ENCODE results near the gene RNF26.

Gene RNF26

GRCh38 chr11:119368121-119369034, 34.1 kb downstream of the RNF26 start:
- in situ Hi-C loops (cut with HindIII; ENCODE audit: low sequenced_read_pairs) = loop anchor here (10.0 to 25.0 kb wide), 2 partner anchors 56 to 244 kb away; partner anchors contain the start of gene THY1

GRCh38 chr11:119369132-119369925, 35.0 kb downstream of the RNF26 start:
- in situ Hi-C loops (cut with HindIII; ENCODE audit: low sequenced_read_pairs) = loop anchor here (10.0 to 25.0 kb wide), 2 partner anchors 55 to 243 kb away; partner anchors contain the start of gene THY1

GRCh38 chr11:119370486-119371046, 36.2 kb downstream of the RNF26 start:
- in situ Hi-C loops (cut with HindIII; ENCODE audit: low sequenced_read_pairs) = loop anchor here (25.0 kb wide), 1 partner anchor 242 kb away; no protein-coding TSS in a partner anchor

- in situ Hi-C loops (cut with HindIII; ENCODE audit: low sequenced_read_pairs) = loop anchor here (25.0 kb wide), 1 partner anchor 241 kb away; no protein-coding TSS in a partner anchor
Observed at GRCh38 chr11:119371067-119371601, 36.8 kb downstream of the RNF26 start.

- in situ Hi-C loops (cut with HindIII; ENCODE audit: low sequenced_read_pairs) = loop anchor here (25.0 kb wide), 1 partner anchor 241 kb away; no protein-coding TSS in a partner anchor
Observed at GRCh38 chr11:119371778-119372182, 37.5 kb downstream of the RNF26 start.

GRCh38 chr11:119372260-119373058, 38.1 kb downstream of the RNF26 start:
- in situ Hi-C loops (cut with HindIII; ENCODE audit: low sequenced_read_pairs) = loop anchor here (25.0 kb wide), 1 partner anchor 240 kb away; no protein-coding TSS in a partner anchor

GRCh38 chr11:119373059-119373920, 39.0 kb downstream of the RNF26 start:
- in situ Hi-C loops (cut with HindIII; ENCODE audit: low sequenced_read_pairs) = loop anchor here (25.0 kb wide), 1 partner anchor 239 kb away; no protein-coding TSS in a partner anchor

GRCh38 chr11:119373921-119374631, 39.7 kb downstream of the RNF26 start:
- in situ Hi-C loops (cut with HindIII; ENCODE audit: low sequenced_read_pairs) = loop anchor here (25.0 kb wide), 1 partner anchor 238 kb away; no protein-coding TSS in a partner anchor

GRCh38 chr11:119374632-119375336, 40.5 kb downstream of the RNF26 start:
- in situ Hi-C loops (cut with HindIII; ENCODE audit: low sequenced_read_pairs) = loop anchor here (25.0 kb wide), 1 partner anchor 238 kb away; no protein-coding TSS in a partner anchor

- in situ Hi-C loops (cut with HindIII; ENCODE audit: low sequenced_read_pairs) = no loop called here
Observed at GRCh38 chr11:119375337-119376196, 41.2 kb downstream of the RNF26 start.

- in situ Hi-C loops (cut with HindIII; ENCODE audit: low sequenced_read_pairs) = no loop called here
Observed at GRCh38 chr11:119376197-119376847, 42.0 kb downstream of the RNF26 start.

GRCh38 chr11:119377112-119377901, 43.0 kb downstream of the RNF26 start:
- in situ Hi-C loops (cut with HindIII; ENCODE audit: low sequenced_read_pairs) = no loop called here

- in situ Hi-C loops (cut with HindIII; ENCODE audit: low sequenced_read_pairs) = no loop called here
Observed at GRCh38 chr11:119377961-119378667, 43.8 kb downstream of the RNF26 start.

GRCh38 chr11:119378851-119379465, 44.6 kb downstream of the RNF26 start:
- in situ Hi-C loops (cut with HindIII; ENCODE audit: low sequenced_read_pairs) = no loop called here

Data from endothelial cell of hepatic sinusoid (primary cell).